Gastrocnemius medialis (tissue), 4 donors: ENCODE results near the gene SPTBN1.

Experiments used
- CTCF ChIP-seq, 5 experiments: fragments of 450-650 bp in 3 of 5; fragments of 200-600 bp in 2 of 5; sonication (generic) in 2 of 5; IDR thresholded peaks in 4 of 5; conservative IDR thresholded peaks in 1 of 5; 1 replicate in 4 of 5; 2 replicates in 1 of 5; pipeline ENCODE4 v1.5.1; 2016 to 2019; ENCODE audit warnings: antibody characterized with exemption in 5 of 5, mild to moderate bottlenecking in 3 of 5, moderate library complexity in 3 of 5
- POLR2A ChIP-seq, 2 donors: fragments of 450-650 bp; IDR thresholded peaks; one replicate each; pipeline ENCODE4 v1.6.1; 2017; ENCODE audit warnings: antibody characterized with exemption in 2 of 2, mild to moderate bottlenecking in 2 of 2, moderate library complexity in 2 of 2

DNA sequence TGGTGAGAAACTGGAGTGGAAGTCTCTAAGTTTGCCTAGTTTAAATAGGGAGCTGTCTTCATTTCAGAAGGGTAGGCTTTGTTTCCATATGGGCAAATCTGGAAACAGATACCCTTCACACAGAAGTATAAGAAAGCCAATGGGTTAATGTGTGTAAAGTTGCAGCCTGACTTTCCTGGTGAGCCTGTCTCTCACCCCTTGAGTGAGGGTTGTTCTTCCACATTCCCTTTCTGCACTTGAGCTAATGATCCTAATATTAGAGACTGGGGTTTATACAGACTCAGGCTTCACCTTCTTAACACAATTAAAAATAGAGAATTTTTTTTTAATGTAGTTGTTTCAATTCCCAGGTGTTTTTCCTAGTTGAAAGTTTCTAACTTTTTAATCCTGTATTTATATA, 158.7 kb downstream of the SPTBN1 start:
- TF ChIP-seq CTCF (IDR thresholded peaks at IDR 0.05 in 4 of 5, conservative IDR thresholded peaks at IDR 0.05 in 1 of 5) (no peak), POLR2A (IDR thresholded peaks at IDR 0.05) (no peak)
